HT-29 (cell line): Measurements from ENCODE around the gene FUT3. TPM values are rescaled to one million over a fixed set of nuclear protein-coding genes. Genes with fewer than 3 reads are reported as not detected.
"Not testable (repeated sequence)": the region's sequence is repeated elsewhere in the genome, so short reads cannot be mapped to it uniquely, and the experiment has no call there.

Source experiments
- DNase-seq: peaks from one replicate; pipeline ENCODE4 v3.0.0-alpha.2; 2015; ENCODE audit warnings: low spot score
- total RNA-seq: library from RNA; depleted of rRNA; stranded (reverse); fragments of >200 nt; shearing (Covaris generic); gene quantifications from 2 replicates; pipeline ENCODE4 v1.2.3, GENCODE V29; 2014

FUT3 gene
- total RNA-seq, 1 experiment from 2014 or later: 3.9 TPM

DNA sequence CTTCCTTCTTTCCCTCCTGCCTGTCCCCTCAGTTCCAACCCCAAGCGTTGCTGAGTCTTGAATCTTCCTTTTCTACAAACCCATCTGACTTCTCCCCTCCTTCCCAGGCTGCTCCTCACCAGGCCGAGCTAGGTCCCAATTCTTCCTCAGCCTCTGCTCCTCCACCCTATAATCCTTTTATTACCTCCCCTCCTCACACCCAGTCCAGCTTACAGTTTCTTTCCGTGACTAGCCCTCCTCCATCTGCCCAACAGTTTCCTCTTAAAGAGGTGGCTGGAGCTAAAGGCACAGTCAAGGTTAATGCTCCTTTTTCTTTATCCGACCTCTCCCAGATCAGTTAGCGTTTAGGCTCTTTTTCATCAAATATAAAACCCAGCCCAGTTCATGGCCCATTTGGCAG lies 2.6 kb downstream of the FUT3 start:
- not testable (repeated sequence) for DNase-seq

DNA sequence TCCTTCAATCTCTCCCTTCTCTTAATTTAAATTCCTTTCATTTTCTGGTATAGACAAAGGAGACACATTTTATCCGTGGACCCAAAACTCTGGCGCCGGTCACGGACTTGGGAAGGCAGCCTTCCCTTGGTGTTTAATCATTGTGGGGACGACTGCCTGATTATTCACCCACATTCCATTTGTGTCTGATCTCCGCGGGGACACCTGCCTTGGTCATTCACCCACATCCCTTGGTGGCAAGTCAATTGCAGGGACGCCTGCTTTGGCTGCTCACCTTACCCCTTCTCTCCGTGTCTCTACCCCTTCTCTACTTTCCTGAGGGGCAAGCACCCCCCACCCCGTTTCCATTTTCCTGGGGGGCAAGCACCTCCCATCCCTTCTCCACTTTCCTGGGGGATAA lies 3.4 kb downstream of the FUT3 start:
- DNase-seq: not testable (repeated sequence)

DNA sequence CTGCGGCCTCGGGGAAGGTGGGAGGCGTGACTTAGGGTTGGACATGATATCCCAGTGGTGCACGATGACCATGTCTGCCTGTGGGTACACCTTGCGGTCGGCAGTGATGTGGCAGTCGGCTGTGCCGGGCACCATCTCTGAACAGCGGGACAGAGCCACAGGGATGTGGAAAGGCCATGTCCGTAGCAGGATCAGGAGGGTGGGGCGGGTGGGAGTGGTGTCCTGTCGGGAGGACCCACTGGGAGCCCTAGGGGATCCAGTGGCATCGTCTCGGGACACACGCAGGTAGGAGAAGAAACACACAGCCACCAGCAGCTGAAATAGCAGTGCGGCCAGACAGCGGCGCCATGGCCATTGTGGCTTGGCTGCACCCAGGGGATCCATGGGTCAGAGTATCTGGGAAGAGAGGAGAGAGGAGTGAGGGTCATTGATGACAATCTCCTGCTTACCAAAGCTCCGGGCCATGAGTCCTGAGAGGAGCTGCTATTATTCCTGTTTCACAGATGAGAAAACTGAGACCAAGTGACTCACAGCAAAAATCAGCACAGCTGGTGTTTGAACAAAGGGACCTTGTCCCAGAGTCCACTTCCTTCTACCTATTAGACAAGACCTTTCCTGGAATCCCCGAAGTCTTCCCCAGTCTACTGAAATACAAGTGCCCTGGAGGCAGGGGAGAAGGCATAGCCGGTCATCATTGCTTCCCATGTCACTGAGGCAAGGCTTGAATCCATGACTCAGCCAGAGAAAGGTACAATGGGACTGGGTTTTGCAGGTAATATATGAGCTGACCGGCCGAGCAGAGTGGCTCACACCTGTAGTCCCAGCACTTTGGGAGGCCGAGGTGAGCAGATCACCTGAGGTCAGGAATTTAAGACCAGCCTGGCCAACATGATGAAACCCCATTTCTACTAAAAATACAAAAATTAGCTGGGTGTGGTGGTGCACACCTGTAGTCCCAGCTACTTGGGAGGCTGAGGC lies 6.5 kb downstream of the FUT3 start:
- no peak for DNase-seq

DNA sequence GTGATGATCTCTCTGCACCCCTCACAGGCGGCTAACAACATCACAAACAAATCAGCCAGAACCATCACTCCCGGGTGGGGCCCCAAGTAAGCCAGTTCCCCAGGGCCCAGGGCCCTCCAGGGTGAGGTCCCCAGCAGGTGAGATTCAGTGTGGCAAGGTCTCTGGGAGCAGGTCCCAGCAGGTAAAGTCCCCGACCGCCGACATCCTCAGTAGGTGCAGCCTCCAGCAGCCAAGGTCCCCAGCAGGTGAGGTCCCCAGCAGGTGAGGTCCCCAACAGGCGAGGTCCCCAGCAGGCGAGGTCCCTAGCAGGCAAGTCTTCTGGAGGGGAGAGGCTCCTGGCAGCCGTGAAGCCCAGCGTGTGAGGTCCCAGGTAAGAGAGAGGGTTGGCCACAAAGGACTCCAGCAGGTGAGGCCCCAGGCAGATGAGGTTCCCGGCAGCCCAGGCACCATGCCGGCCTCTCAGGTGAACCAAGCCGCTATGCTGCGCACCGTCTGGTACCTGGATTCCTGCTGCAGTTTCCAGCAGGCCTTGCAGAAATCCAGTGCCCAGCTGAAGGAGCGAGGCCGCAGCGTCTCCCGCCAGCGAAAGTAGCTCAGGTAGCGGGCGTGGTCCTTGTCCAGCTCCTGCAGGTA lies 7.8 kb downstream of the FUT3 start:
- no peak for DNase-seq

DNA sequence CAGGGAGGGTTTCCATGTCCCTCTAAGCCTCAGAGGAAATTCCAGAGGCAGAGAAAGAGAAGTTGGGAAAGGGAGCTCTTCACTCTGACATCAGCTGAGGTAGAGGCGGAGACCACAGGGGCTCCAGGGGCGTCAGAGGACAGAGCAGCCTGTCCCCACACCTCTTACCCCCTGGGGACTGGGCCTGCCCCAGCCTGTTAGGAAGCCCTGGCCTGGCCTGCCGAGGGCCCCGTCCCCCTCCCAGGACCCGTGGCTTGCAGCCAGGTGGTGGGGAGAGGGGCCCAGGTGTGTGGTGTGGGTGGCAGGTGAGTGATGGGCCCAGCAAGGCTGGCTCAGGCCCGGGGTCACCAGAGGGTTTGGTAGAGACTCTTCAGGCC lies 9.5 kb downstream of the FUT3 start:
- DNase-seq: not testable (repeated sequence)

DNA sequence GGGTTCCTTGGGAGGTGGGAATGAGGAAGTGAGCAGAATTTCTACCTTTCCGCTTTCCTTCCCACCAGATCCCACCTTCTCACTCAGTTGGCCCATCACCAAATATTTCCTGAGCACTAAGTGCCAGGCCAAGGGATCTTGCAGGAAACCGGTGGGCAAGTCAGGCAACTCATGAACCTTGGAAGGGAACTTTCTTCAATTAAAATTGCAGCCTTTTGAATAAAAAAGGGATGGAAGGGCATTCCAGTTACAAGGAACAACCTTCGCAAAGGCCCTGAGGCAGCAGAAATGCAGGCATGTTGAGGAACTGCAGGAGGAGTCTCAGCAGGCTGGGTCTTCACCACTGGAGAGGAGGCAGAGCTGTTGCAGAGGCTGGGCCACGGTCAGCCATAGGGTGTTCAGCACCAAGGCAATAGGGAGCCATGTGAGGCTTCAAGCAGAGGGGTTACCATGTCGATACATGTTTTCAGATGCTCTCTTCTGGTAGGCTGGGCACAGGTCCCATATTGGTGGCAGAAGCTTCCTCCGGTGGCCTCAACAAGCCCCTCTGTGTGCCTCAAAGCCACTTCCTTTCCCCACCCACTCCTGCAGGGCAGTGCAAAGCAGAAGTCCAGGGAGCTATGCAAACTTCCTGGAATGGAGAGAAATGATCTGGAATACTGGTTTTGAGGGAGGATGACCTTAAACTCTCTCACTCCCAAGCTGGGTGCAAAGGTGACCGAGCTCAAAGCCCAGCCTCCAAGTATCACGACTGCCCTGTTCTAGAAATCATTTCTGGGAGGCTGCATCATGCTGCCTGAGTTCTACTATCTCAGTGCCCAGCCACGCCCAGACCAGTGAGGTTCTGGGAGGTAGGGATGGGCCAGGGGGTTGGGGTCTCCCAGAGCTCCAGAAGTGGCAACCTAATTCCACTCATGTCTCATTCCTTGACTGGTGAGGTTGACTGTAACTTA lies 11.9 kb downstream of the FUT3 start, which contains the start of gene FUT6:
Gene FUT6, minus strand, starts transcription at position 638 of the 953 bp plus-strand sequence. CDS start 7,135 bp downstream, outside the sequence.
- DNase-seq: no peak

DNA sequence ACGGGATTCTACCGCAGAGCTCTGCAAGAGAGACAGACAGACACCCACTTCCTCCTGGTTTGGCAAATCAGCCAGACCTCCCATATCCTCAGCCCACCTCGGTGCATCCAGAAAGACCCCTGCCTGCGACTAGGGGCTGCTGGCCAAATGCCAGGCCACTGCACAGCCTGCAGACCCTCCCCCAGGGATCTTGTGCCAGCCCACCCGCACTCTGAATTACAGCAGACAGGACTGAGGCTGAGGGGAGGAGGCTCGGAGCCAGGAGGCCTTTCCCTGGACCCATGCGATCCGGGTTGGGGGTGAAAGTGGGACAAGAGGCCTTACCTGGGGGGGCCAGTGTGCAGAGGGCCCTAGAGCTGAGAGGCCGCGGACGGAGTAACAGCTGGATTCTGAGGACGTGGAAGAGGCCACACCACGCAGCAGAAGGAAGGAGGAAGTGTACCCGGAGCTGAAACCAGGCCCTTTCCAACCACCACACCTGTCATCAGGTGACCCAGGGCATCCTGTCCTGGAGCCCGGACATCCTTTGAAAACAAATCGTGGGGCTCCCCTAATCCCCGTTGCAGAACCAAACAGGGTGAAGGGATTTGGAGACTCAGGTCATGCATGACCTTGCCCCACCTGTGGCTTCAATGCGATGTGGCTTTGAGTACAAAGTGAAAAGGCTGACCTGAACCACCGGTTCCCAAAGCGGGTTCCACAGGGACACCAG lies 12.7 kb downstream of the FUT3 start:
- no peak for DNase-seq

DNA sequence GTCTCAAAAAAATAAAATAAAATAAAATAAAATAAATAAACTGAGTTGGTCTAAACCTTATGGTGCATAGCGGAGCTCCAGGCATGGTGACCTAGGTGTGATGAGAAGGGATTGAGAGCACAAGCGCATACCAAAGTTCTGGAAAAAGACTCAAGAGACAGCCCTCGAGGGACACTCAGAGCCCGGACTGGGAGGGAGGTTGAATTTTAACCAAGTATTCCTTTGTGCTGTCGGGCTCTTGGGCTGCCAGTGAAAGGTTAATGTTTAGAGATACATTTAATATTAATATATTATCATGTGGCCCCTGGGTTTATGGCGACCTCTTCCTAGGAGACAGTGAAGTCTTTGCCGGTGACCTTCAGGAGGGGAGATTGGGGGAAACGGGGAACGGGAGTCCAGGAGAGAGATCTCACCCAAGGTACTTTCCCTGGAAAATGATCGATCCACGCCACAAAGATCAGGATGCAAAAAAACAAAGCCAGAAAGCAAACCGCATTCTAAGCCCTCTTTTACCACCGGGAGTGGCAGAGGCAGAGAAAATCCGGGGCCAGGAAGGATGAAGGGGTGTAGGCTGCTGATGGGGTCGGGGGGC lies 13.4 kb downstream of the FUT3 start:
- no peak for DNase-seq

DNA sequence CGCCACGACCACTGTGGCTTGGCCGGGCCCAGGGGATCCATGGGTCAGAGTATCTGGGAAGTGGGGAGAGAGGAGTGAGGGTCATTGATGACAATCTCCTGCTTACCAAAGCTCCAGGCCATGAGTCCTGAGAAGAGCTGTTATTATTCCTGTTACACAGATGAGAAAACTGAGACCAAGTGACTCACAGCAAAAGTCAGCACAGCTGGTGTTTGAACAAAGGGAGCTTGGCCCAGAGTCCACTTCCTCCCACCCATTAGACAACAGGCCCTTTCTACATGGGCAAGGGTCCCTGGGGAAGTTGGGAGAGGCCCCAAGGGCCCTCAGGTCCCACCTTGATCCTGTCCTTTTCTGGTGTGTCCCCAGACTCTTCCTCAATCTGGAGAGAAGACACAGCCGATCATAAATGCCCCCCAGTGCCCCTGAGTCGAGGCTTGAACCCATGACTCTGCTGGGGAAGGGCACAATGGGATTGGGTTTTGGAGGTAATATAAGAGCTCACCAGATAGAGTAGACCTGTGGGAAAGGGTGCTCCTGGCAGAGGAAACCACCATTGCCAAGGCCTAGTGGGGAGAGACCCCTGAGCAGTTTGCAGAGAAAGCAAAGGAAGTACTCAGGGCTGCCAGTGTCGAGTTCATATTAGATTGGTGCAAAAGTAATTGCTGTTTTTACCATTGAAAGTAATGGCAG lies 18.6 kb downstream of the FUT3 start:
- DNase-seq: no peak

DNA sequence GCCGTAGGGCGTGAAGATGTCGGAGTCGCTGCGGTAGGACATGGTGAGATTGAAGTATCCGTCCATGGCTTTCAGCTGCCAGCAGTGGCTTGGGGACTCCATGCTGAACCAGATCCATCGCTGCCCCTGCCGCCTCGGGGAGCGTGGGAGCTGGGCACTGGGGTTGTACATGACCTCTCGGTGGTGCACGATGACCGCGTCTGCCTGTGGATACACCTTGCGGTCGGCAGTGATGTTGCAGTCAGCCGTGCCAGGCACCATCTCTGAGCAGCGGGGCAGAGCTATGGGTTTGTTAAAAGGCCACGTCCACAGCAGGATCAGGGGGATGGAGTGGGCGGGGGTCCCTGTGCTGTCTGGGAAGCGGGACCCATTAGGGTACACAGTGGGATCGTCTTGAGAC lies 19.2 kb downstream of the FUT3 start:
- DNase-seq: no peak

DNA sequence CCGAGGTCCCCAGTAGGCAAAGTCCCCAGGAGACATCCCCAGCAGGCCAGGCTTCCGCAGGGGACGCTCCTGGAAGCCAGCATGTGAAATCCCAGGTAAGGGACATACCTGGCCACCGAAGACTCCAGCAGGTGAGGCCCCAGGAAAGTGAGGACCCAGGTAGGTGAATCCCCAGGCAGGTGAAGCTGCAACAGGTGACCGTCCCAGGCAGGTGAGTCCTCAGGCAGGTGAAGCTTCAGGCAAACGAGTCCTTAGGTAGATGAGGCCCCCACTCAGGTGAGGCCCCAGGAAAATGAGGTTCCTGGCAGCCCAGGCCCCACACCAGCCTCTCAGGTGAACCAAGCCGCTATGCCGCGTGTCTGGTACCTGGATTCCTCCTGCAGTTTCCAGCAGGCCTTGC lies 20.1 kb downstream of the FUT3 start:
- DNase-seq: no peak

DNA sequence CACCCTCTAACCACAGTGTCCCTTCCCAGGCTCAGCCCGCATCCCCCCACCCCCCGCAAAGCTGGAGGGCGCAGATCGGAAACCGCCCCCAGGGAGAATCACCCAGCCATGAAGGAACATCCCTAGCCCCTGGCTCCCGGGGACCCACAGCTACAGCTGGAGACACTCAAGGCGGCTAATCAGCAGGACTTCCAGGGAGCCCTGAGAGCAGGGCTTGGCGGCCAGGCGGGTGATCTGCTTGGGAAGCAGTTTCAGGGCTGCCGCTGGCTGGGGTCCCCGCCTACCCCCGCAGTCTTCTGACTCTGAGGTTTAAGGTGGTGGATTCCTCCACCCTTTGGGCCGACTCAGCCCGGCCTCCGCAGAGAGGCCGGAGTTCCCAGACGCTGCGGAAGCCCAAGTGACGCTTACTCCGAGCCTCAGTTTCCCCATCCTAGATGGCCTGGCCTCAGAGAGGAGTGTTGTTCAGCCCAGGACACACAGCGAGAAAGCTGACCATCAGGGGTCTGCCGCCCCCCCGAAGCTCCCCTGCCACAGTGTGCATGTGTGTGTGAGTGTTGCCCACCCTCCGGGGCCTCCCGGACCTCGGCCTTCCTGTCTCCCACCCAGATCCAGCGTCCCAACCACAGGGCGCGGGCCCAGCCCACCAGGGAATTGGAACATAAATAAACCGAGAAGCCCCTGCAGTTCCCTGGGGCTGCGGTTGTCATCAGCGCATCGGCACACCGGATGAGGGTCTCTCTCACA lies 21.5 kb downstream of the FUT3 start:
- no peak for DNase-seq

DNA sequence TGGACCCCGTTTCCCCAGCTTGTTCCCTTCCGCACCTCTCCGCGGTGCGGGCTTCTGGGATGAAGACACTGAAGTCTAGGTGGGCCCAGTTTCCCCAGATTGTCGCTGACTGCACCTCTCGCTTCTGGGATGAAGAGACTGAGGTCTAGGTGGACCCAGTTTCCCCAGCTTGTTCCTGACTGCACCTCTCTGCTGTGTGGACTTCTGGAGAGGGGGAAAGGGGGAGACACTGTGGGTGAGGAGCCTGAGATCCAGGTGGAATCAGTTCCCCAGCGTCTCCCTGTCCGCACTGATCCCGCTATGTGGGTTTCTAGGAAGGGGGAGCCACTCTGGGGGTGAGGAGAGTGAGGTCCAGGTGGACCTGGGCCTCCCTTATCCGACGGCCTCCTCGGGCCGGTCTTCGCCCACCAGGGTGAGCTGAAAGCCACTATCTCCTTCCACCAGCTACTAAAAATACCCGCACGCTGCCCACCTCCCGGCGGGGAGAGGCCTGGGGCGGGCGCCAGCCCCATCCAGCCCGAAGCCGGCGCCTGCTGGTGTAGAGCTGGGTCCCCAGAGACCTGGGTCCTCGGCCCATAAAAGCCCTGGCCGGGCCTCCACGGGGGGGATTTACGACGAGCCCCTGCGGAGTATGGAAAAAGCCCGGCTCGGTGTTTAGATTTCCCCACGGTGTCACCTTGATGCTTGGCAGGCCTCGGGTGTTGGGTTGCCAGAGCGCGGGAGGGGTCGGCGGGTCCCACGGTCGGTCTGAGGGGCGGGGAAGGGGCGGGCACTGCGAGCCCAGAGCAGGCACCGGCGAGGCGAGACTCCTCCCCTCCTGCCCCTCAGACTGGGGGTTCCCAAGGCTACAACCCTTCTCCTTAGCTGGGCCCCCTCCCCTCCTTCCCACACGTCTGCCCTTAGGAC lies 22.3 kb downstream of the FUT3 start:
- DNase-seq: no peak

DNA sequence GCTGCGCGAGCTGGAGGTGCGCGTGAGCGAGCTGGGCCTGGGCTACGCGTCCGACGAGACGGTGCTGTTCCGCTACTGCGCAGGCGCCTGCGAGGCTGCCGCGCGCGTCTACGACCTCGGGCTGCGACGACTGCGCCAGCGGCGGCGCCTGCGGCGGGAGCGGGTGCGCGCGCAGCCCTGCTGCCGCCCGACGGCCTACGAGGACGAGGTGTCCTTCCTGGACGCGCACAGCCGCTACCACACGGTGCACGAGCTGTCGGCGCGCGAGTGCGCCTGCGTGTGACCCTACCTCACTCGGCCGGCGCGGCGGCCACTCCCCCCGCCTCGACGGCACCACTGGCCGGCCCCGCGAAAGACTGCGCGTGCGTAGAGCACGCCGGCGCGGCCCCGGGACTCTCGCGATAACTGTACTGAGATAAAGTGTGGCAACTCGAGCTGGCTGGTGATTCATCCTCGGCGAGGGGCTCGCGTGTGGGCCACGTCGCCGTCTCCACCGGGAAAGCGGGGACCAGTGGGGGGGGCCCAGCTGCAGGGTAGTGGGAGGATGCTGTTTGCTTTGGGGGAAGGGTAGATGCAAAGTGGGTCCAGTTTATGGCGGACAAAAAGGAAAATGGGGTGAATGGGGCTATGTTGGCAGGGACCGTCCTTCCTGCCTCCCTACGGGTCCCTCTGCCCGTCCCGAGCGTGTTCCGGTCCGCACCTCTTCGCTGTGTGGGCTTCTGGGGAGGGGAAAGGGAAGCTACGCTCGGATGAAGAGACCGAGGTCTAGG lies 23.2 kb downstream of the FUT3 start:
- DNase-seq: peak; percentile 80

DNA sequence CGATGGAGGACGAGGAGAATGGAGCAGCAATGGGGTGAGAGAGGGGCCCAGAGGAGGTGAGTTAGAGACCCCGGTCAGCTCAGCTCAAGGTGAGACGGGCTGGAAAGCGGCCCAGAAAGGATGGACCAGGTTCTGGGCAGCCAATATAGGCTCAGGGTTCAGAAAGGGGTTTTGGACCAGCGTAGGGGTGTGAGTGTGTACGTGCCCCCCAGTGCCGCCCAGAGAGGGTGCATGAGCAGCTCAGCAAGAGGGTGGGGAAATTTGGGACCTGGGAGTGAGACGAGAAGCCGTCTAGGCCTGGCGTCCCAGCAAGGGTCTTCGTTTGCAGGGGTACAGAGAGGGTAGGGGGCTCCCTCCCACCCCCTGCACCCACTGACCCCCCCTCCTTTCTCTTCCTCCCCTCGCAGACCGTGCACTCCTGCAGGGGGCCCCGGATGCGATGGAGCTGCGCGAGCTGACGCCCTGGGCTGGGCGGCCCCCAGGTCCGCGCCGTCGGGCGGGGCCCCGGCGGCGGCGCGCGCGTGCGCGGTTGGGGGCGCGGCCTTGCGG lies 23.8 kb downstream of the FUT3 start:
- no peak for DNase-seq

DNA sequence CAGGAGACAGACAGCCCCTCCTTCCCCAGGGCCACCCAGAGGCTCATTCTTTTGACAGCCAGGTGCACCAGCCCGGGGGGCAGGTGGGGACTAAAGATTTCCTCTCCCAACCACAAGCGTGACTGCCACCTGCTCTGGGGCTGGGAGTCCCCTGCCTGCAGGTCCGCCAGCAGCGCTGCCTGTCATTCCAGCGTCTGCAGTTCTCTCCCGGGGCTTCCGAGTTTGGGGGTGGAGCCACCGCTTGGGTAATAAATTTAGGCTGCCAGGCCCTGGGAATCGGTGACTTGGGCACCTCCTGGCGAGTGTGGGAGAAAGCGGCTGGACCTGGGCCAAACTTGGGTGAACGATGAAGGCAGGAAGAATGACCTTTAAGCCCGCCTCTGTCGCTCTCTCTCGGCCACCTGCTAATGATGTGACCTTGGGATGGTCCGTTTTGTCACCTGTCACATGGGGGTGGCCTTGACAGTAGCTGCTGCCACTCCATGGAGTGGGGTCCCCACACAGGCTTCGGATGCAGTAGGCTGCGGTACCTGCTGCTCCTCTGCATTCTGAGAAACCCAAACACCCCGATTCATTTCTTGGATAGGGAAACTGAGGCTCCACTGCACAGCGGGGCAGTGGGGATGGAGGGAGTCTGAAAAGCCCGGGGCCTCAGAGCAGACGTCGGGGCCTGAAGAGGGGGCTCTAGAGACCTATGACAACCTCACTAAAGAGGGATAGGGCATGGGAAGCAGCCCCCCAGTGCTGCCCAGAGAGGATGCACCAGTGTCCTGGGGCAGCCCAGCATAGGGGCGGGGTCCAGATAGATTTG lies 24.5 kb downstream of the FUT3 start:
- DNase-seq: peak; percentile 76
